Ramos (cell line): Measurements from ENCODE around the gene ACTBL2.
"Not testable (repeated sequence)": the region's sequence is repeated elsewhere in the genome, so short reads cannot be mapped to it uniquely, and the experiment has no call there.

Experiments used
- in situ Hi-C: fragments of 300-500 bp; cut with MboI; formaldehyde crosslinking; loops from one replicate; pipeline ENCODE4 v1.14.3; 2022; ENCODE audit warnings: low sequenced_read_pairs; ENCODE audit not compliant: unreplicated experiment

Gene ACTBL2

DNA sequence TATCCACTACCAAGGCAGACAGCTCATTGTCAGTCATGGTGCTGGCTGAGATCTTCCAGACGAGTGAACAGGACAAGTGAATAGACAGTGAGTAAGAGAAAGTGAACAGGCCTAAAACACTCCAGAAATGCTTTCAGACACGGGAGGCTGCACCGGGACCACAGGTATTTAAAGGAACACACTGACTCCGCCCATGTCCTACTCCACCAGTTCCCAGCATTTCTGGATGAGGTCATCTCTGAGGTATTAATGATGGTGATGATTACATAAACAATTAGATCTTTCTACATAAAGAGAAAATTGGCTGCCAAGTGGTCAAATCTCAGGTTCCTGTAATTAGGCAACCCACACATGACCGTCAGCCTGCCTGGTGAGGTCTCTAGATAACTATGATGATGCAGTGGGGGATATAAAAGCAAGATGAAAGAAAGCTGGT, at the start of gene ACTBL2:
Gene ACTBL2, minus strand, starts transcription at position 141 of the 436 bp plus-strand sequence. Its CDS starts 104 bp downstream, at position 37.
- in situ Hi-C loops = no loop called here

GRCh38 chr5:57531333-57531732, 48.7 kb upstream of the ACTBL2 start:
- in situ Hi-C loops = no loop called here

GRCh38 chr5:57529864-57530263, 47.3 kb upstream of the ACTBL2 start:
- in situ Hi-C loops = no loop called here

DNA sequence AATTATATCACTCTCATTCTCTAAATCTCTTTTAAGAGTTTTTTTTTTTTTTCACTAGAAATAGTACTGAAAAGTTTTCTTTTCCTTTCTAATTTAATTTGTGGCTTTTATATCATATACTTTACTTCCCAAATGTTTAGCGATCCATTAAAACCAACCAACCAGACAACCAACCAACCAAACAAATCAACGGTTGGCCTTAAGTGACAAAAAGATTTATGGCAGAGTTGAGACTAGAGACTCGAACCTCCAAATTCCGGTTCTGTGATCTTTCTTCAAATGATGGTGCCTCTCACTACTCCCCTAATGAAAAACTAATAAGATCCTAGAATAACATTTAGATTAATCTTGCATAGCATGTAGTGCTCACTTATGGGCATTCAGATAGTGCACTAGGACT, 45.3 kb upstream of the ACTBL2 start:
- in situ Hi-C loops = no loop called here

GRCh38 chr5:57524348-57525060, 41.9 kb upstream of the ACTBL2 start:
- in situ Hi-C loops = no loop called here

DNA sequence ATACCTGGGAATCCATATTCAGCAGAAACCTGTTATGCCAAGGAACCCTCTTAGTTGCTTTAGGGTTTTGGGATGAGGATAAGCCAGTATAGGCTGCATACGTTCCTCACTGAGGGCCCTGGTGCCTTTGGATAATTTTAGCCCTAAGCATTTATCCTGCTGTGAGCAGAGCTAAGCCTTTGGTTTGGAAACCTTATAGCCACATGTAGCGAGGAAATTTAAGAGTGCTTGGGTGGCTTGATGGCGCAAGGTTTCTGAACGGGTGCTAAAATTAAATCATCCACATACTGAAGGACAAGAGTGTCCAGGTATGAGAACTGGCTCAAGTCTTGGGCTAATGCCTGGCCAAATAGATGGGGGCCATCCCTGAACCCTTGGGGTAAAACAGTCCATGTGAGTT, 39.9 kb upstream of the ACTBL2 start:
- in situ Hi-C loops = not testable (repeated sequence)

GRCh38 chr5:57518415-57518814, 35.8 kb upstream of the ACTBL2 start:
- in situ Hi-C loops = not testable (repeated sequence)

DNA sequence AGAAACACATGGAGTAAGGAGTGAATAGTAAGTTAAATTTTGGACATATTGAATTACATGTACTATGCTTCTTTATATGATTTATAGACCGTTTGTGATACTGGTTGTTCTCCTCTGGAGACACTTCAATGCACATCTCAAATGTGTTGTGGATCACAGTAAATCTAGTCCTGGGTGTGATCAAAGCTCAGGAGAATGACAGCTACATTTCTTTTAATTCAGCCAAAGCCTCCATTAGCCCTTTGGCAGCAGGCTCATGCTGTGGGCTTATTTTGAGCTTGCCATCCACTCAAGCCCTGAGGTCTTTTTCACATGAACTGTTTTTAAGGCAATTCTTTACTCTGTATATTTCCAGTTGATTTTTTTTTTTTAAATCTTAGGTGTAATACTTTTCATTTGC, 34.6 kb upstream of the ACTBL2 start:
- in situ Hi-C loops = no loop called here

GRCh38 chr5:57513785-57514184, 31.2 kb upstream of the ACTBL2 start:
- in situ Hi-C loops = no loop called here

- in situ Hi-C loops = no loop called here
Observed at GRCh38 chr5:57511321-57511720, 28.7 kb upstream of the ACTBL2 start.

DNA sequence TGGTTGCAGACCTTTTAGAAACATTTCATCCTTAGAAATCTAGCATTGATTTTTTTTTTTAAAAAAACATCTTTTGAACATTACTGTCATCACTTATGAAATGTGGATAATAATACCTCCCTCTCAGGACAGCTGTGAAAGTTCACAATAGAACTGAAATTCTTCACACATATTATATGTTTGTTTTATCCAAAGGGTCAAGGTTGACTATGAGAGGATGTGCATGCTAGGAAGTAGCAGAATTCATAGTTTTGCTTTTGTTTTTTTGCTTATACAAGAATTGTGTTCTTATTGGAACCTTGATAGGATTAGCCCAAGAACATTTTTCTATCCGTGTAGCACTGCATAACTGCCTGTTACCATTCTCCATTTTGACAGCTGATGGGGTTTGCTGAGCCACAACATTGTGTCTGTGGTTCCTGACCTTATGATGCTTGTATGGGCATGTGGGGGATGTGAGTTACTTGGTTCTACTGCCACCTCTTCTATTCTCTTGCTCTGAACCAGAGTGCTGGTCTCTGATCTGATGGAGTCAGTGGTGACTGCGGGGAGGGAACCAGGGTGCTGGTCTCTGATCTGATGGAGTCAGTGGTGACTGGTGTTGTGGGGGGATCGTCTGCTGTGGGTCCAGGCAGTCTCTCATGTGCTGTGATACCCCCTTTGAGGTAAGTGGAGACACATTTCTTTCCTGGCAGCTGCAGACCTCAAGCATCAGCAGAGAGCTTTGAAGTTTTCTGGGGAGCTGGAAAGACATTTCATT, 27.1 kb upstream of the ACTBL2 start:
- in situ Hi-C loops = no loop called here

DNA sequence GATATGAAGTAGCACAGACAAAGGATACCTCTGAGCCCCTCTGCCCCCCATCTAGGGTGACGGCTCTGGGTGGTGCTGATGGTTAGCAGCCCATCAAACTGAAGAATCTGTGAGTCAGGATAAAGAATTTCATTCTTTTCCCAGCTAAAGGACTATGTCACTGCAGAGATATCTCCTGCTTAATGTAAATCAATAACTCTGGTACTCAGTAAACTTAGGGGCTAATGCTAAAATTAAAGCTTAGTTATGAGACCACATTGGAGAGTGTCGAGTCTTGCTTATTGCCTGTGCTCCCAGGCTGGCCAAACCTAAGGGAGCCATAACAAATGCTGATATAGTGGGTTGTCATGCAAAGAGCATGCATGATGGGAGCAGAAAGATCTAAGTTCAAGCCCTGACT, 25.6 kb upstream of the ACTBL2 start:
- in situ Hi-C loops = no loop called here

- in situ Hi-C loops = no loop called here
Observed at GRCh38 chr5:57505272-57506200, 22.9 kb upstream of the ACTBL2 start.

GRCh38 chr5:57504357-57504756, 21.7 kb upstream of the ACTBL2 start:
- in situ Hi-C loops = no loop called here

GRCh38 chr5:57503433-57503832, 20.8 kb upstream of the ACTBL2 start:
- in situ Hi-C loops = no loop called here

GRCh38 chr5:57501414-57502201, 19.0 kb upstream of the ACTBL2 start:
- in situ Hi-C loops = no loop called here

GRCh38 chr5:57499262-57500050, 16.8 kb upstream of the ACTBL2 start:
- in situ Hi-C loops = no loop called here

- in situ Hi-C loops = no loop called here
Observed at GRCh38 chr5:57497733-57498132, 15.1 kb upstream of the ACTBL2 start.
